ENCODE results near the gene TP53I11.

TP53I11 gene

DNA sequence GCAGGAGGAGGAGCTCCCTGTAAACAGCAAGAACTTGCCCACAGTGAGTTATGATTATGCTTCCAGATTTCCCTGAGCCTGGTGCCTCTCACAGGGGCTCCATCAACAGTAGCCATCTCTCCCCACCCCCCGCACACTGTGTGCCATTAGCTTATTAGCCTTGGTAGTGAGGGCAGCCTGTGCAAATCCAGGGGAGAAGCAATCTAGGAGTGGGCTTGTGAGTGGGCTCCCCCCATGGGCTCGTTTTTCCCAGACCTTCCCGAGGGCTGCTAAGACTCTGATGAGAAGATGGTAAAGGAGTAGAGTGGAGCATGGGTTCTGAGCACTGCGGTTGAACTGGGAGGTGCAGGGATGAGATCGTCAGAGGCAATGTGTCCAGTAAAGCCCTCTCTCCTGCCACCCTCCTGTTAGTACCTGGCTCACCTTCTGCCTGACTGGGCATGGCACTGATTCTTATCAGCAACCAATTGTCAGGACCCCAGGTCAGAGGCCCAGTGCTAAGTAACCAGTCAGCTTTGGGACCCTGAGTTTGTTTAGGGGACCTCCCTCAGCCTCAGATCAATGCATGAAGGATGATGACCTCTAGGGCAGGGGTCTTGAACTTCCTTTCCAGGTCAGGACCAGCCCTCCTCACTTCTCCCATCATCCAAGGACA is 38.4 kb upstream of the TP53I11 start:
- H4K8ac ChIP-seq (ENCODE audit: low read depth, low read length): no peak overlapping the region
- no peak overlapping the region for H3K56ac ChIP-seq (ENCODE audit: low read length)
- H3K79me2 ChIP-seq (ENCODE audit: control insufficient read depth, insufficient read depth, low read length): no peaks in the 10 kb centered on the region
- H3K4me2 ChIP-seq (ENCODE audit: low read length): no peak overlapping the region
- H2BK15ac ChIP-seq (replicated peaks; ENCODE audit: low read depth): no peak overlapping the region
- no peak overlapping the region for H3K9ac ChIP-seq (ENCODE audit: low read length)
- H3K4me3 ChIP-seq (ENCODE audit: low read length): no peak overlapping the region
- no peak overlapping the region for H3K4ac ChIP-seq (ENCODE audit: low read depth, low read length)
- no peak overlapping the region for H4K5ac ChIP-seq (ENCODE audit: low read length)
- H2BK5ac ChIP-seq (ENCODE audit: low read length): no peak overlapping the region
- no peaks in the 10 kb centered on the region for H3K36me3 ChIP-seq (ENCODE audit: control insufficient read depth, insufficient read depth, low read length)
- H2BK120ac ChIP-seq (ENCODE audit: low read depth, low read length): no peak overlapping the region
- H3K18ac ChIP-seq (ENCODE audit: low read length): no peak overlapping the region
- no peak overlapping the region for H3K27ac ChIP-seq (ENCODE audit: low read depth, low read length)
- DNase-seq: no peak
- H2AK5ac ChIP-seq (ENCODE audit: low read length): no peak overlapping the region
- H3K79me1 ChIP-seq (ENCODE audit: low read length): no peaks in the 10 kb centered on the region
- no CpG with 5 or more reads among the region's 5 CpGs for WGBS (ENCODE audit: extremely low coverage, insufficient coverage, low lambda C conversion rate)
- H3K4me1 ChIP-seq (ENCODE audit: control insufficient read depth, low read depth, low read length): no peaks in the 10 kb centered on the region
- no peak overlapping the region for H3K23ac ChIP-seq (ENCODE audit: low read length)
- H3K27me3 ChIP-seq (ENCODE audit: insufficient read depth, low read length, poor library complexity): no peaks in the 10 kb centered on the region

DNA sequence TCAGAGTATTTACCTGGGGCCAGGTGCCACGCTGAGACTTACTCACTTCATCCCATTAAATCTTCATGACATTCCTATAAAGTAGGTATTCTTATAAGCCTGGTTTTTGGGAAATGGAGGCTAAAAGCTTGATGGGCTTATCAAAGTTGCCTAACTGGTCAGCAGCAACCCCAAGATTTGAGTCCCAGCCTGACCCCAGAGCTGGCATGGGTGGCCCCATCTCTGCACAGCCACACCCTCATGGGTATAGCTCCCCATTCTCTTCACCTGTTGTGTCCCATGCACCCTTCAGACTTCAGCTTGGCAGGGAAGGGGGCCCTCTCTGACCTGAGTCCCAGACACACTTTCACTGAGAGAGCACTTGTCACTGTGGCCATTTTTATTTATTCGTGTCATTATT is 37.4 kb upstream of the TP53I11 start:
- DNase-seq: no peak

DNA sequence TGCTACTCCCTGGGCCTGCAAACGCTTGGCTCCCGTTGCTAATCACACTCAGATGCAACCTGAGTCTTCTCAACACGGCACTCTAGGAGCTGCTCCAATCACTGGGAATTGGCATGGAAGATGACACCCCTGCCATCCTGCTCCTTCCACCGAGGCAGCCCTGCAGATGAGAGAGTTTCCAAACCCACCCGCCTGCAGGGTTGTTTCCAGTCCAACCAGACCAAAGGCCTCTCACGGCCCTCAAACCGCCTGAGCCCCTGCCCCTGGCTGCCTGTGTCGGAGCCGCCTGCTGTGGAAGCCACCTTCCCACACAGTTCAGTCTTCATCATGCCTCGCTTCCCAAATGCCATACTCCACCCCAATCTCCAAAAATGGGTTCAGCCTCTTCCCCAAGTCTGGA is 36.8 kb upstream of the TP53I11 start:
- no CpG with 5 or more reads among the region's 10 CpGs for WGBS (ENCODE audit: extremely low coverage, insufficient coverage, low lambda C conversion rate)
- H3K18ac ChIP-seq (ENCODE audit: low read length): no peak overlapping the region
- no peak overlapping the region for H3K9ac ChIP-seq (ENCODE audit: low read length)

More for the DNA sequence above, 37.4 kb upstream of the TP53I11 start:
- Histone ChIP-seq H3K4me2 (ENCODE audit: low read length) (no peak overlapping the region), H2BK5ac (ENCODE audit: low read length) (no peak overlapping the region), H3K4me1 (ENCODE audit: control insufficient read depth, low read depth, low read length) (no peaks in the 10 kb centered on the region), H4K5ac (ENCODE audit: low read length) (no peak overlapping the region), H2BK120ac (ENCODE audit: low read depth, low read length) (no peak overlapping the region), H3K9ac (ENCODE audit: low read length) (no peak overlapping the region), H2BK15ac (replicated peaks; ENCODE audit: low read depth) (no peak overlapping the region), H3K56ac (ENCODE audit: low read length) (no peak overlapping the region), H3K18ac (ENCODE audit: low read length) (no peak overlapping the region), H3K27ac (ENCODE audit: low read depth, low read length) (no peak overlapping the region), H2AK5ac (ENCODE audit: low read length) (no peak overlapping the region), H4K8ac (ENCODE audit: low read depth, low read length) (no peak overlapping the region), H3K4ac (ENCODE audit: low read depth, low read length) (no peak overlapping the region), H3K79me2 (ENCODE audit: control insufficient read depth, insufficient read depth, low read length) (no peaks in the 10 kb centered on the region), H3K4me3 (ENCODE audit: low read length) (no peak overlapping the region), H3K36me3 (ENCODE audit: control insufficient read depth, insufficient read depth, low read length) (no peaks in the 10 kb centered on the region), H3K27me3 (ENCODE audit: insufficient read depth, low read length, poor library complexity) (no peaks in the 10 kb centered on the region), H3K79me1 (ENCODE audit: low read length) (no peaks in the 10 kb centered on the region), H3K23ac (ENCODE audit: low read length) (no peak overlapping the region)
- no CpG with 5 or more reads among the region's 2 CpGs for WGBS (ENCODE audit: extremely low coverage, insufficient coverage, low lambda C conversion rate)

DNA sequence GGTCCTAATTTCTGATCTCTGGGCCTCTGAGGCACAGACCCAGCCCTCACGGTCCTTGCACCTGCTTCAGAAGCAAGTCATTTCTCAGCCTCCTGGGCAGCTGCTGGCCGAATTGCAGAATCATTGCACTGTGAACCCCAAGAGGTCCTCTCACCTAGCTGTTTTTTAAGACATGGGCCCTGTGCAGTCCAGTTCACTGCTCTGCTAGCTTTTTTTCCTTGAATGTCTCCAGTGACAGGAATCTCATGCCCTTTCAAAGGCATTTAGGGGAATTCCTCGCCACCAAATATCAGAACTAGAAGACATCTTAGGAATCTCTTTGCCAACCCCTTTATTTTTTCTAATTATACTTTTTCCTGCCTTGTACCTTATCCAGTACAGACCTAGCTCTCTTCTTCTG is 35.6 kb upstream of the TP53I11 start:
- Histone ChIP-seq H2AK5ac (ENCODE audit: low read length) (no peak overlapping the region), H3K18ac (ENCODE audit: low read length) (no peak overlapping the region), H3K4me2 (ENCODE audit: low read length) (no peak overlapping the region), H3K27ac (ENCODE audit: low read depth, low read length) (no peak overlapping the region), H3K56ac (ENCODE audit: low read length) (no peak overlapping the region), H3K4me1 (ENCODE audit: control insufficient read depth, low read depth, low read length) (no peaks in the 10 kb centered on the region), H3K4me3 (ENCODE audit: low read length) (no peak overlapping the region), H2BK15ac (replicated peaks; ENCODE audit: low read depth) (no peak overlapping the region), H3K27me3 (ENCODE audit: insufficient read depth, low read length, poor library complexity) (no peaks in the 10 kb centered on the region), H2BK120ac (ENCODE audit: low read depth, low read length) (no peak overlapping the region), H3K23ac (ENCODE audit: low read length) (no peak overlapping the region), H4K8ac (ENCODE audit: low read depth, low read length) (no peak overlapping the region), H3K36me3 (ENCODE audit: control insufficient read depth, insufficient read depth, low read length) (no peaks in the 10 kb centered on the region), H3K79me1 (ENCODE audit: low read length) (no peaks in the 10 kb centered on the region), H3K79me2 (ENCODE audit: control insufficient read depth, insufficient read depth, low read length) (no peaks in the 10 kb centered on the region), H4K5ac (ENCODE audit: low read length) (no peak overlapping the region), H3K9ac (ENCODE audit: low read length) (no peak overlapping the region), H2BK5ac (ENCODE audit: low read length) (no peak overlapping the region), H3K4ac (ENCODE audit: low read depth, low read length) (no peak overlapping the region)
- DNase-seq: no peak
- WGBS (ENCODE audit: extremely low coverage, insufficient coverage, low lambda C conversion rate): no CpG with 5 or more reads among the region's 3 CpGs

More for the DNA sequence above, 36.8 kb upstream of the TP53I11 start:
- no peak for DNase-seq
- Histone ChIP-seq H3K56ac (ENCODE audit: low read length) (no peak overlapping the region), H3K4me2 (ENCODE audit: low read length) (no peak overlapping the region), H2BK5ac (ENCODE audit: low read length) (no peak overlapping the region), H3K27me3 (ENCODE audit: insufficient read depth, low read length, poor library complexity) (no peaks in the 10 kb centered on the region), H2BK15ac (replicated peaks; ENCODE audit: low read depth) (no peak overlapping the region), H3K23ac (ENCODE audit: low read length) (no peak overlapping the region), H3K4ac (ENCODE audit: low read depth, low read length) (no peak overlapping the region), H3K79me1 (ENCODE audit: low read length) (no peaks in the 10 kb centered on the region), H2AK5ac (ENCODE audit: low read length) (no peak overlapping the region), H3K27ac (ENCODE audit: low read depth, low read length) (no peak overlapping the region), H3K4me1 (ENCODE audit: control insufficient read depth, low read depth, low read length) (no peaks in the 10 kb centered on the region), H3K36me3 (ENCODE audit: control insufficient read depth, insufficient read depth, low read length) (no peaks in the 10 kb centered on the region), H2BK120ac (ENCODE audit: low read depth, low read length) (no peak overlapping the region), H3K79me2 (ENCODE audit: control insufficient read depth, insufficient read depth, low read length) (no peaks in the 10 kb centered on the region), H3K4me3 (ENCODE audit: low read length) (no peak overlapping the region), H4K5ac (ENCODE audit: low read length) (no peak overlapping the region), H4K8ac (ENCODE audit: low read depth, low read length) (no peak overlapping the region)

DNA sequence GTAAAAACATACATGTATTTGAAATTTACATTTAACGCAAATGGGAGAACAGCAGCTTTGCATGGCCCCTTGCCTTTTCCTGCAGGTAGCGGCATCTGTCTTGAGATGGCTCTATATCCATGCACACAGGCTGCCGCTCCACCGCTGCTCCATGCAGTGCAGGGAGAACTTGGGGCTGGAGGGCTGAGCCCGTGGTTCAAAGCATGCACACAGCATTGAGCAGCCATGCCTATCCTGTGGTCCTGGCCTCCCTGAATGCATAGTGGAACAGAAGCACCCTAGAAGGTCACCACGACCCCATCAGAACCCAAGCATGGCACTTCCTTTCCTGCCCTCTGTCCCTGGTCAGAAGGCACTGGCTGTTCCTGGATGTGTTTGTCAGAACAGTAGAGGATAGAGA is 35.0 kb upstream of the TP53I11 start:
- Histone ChIP-seq H2AK5ac (ENCODE audit: low read length) (no peak overlapping the region), H3K4me2 (ENCODE audit: low read length) (no peak overlapping the region), H3K4me1 (ENCODE audit: control insufficient read depth, low read depth, low read length) (peaks cover under 1% of the 10 kb centered on the region), H3K9ac (ENCODE audit: low read length) (no peak overlapping the region), H3K27me3 (ENCODE audit: insufficient read depth, low read length, poor library complexity) (no peaks in the 10 kb centered on the region), H3K79me1 (ENCODE audit: low read length) (no peaks in the 10 kb centered on the region), H3K27ac (ENCODE audit: low read depth, low read length) (no peak overlapping the region), H2BK15ac (replicated peaks; ENCODE audit: low read depth) (no peak overlapping the region), H3K56ac (ENCODE audit: low read length) (no peak overlapping the region), H3K18ac (ENCODE audit: low read length) (no peak overlapping the region), H3K4ac (ENCODE audit: low read depth, low read length) (no peak overlapping the region), H3K79me2 (ENCODE audit: control insufficient read depth, insufficient read depth, low read length) (no peaks in the 10 kb centered on the region), H2BK120ac (ENCODE audit: low read depth, low read length) (no peak overlapping the region), H3K36me3 (ENCODE audit: control insufficient read depth, insufficient read depth, low read length) (no peaks in the 10 kb centered on the region), H2BK5ac (ENCODE audit: low read length) (no peak overlapping the region), H3K4me3 (ENCODE audit: low read length) (no peak overlapping the region), H3K23ac (ENCODE audit: low read length) (no peak overlapping the region), H4K8ac (ENCODE audit: low read depth, low read length) (no peak overlapping the region), H4K5ac (ENCODE audit: low read length) (no peak overlapping the region)
- DNase-seq: no peak
- WGBS (ENCODE audit: extremely low coverage, insufficient coverage, low lambda C conversion rate): no CpG with 5 or more reads among the region's 6 CpGs

DNA sequence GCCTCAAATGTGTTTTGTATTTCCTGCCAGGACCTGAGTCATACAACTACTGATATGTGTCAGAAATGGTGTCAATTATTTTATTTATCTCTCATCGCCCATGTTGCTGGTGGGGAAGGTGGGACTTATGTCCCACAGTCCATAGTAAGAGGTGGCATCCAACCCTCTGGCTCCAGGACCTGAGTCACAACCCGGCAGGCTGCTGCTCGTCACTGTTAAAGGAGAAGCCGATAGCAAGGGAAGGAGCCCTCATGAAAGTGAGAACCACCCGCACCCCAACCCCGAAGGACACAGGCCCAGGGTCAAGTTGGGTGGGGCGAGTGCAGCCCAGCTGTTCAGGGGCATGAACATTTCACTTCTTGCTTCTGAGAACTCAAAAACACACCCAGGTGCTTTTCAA is 33.1 kb upstream of the TP53I11 start:
- H3K18ac ChIP-seq (ENCODE audit: low read length): no peak overlapping the region
- no peaks in the 10 kb centered on the region for H3K79me1 ChIP-seq (ENCODE audit: low read length)
- no peak overlapping the region for H4K5ac ChIP-seq (ENCODE audit: low read length)
- H4K8ac ChIP-seq (ENCODE audit: low read depth, low read length): no peak overlapping the region
- H3K27me3 ChIP-seq (ENCODE audit: insufficient read depth, low read length, poor library complexity): no peaks in the 10 kb centered on the region
- H2BK5ac ChIP-seq (ENCODE audit: low read length): no peak overlapping the region
- DNase-seq: no peak
- no peak overlapping the region for H3K56ac ChIP-seq (ENCODE audit: low read length)
- H2BK15ac ChIP-seq (replicated peaks; ENCODE audit: low read depth): no peak overlapping the region
- H3K4ac ChIP-seq (ENCODE audit: low read depth, low read length): no peak overlapping the region
- H3K4me3 ChIP-seq (ENCODE audit: low read length): no peak overlapping the region
- H2AK5ac ChIP-seq (ENCODE audit: low read length): no peak overlapping the region
- H2BK120ac ChIP-seq (ENCODE audit: low read depth, low read length): no peak overlapping the region
- H3K27ac ChIP-seq (ENCODE audit: low read depth, low read length): no peak overlapping the region
- no peaks in the 10 kb centered on the region for H3K36me3 ChIP-seq (ENCODE audit: control insufficient read depth, insufficient read depth, low read length)
- no peak overlapping the region for H3K9ac ChIP-seq (ENCODE audit: low read length)
- peaks cover 16% of the 10 kb centered on the region for H3K4me1 ChIP-seq (ENCODE audit: control insufficient read depth, low read depth, low read length)
- H3K23ac ChIP-seq (ENCODE audit: low read length): no peak overlapping the region
- no CpG with 5 or more reads among the region's 7 CpGs for WGBS (ENCODE audit: extremely low coverage, insufficient coverage, low lambda C conversion rate)
- H3K79me2 ChIP-seq (ENCODE audit: control insufficient read depth, insufficient read depth, low read length): no peaks in the 10 kb centered on the region
- H3K4me2 ChIP-seq (ENCODE audit: low read length): no peak overlapping the region
